Measurements from ENCODE around the gene SATB1. TPM values are rescaled to one million over a fixed set of nuclear protein-coding genes. Genes with fewer than 3 reads are reported as not detected.
"Not testable (repeated sequence)": the region's sequence is repeated elsewhere in the genome, so short reads cannot be mapped to it uniquely, and the experiment has no call there.

The SATB1 gene
- total RNA-seq, 1 donor from 2014 or later: 13.5 TPM

- no peak for DNase-seq (ENCODE audit: extremely low read depth, low read depth, low spot score)
These were observed 69.3 kb downstream of the SATB1 start for GRCh38 chr3:18355832-18356231.

- DNase-seq (ENCODE audit: extremely low read depth, low read depth, low spot score): no peak
These were observed 70.4 kb downstream of the SATB1 start for GRCh38 chr3:18354701-18355100.

DNA sequence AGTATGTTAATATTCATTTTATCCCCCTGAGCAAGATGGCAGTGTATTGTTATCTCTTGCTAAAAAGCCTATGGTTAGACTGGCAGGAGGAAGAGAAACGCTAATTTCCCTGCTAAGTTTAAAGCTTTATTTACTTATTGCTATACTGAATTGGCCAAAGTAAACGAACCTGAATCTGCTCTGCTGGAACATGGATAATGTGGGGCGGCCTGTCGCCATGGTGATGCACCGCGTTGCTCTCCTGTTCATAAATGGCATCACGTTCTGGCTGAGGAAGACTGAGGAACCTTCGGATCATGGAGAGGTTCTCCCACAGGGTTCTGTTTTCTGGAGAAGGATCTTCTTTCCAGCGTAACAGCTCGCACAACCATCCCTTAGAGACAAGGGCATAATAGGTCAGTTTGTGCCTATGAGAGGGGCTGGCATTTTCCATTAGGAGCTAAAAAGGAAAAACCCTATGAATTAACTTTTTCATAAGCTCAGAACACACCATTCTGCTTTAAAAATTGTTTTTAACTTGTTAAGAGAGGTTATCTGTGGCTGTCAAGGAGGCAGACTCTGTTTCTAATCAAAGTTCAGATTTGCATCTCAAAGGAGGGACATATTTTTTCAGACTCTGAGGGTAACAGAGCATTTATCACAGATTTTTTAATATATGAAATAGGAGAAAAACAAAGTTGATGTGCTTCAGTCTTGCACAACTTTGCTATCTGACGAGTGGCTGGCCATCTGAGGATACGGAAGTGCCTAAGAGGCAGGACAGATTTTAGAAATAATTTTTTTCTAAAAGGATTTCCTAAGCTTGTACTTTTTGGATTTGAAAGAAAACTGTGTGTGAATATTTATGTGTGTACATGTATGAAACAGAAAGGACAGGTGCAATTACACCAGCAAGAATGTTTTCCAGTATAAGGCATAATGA lies 73.1 kb downstream of the SATB1 start:
- DNase-seq (ENCODE audit: extremely low read depth, low read depth, low spot score): no peak

DNA sequence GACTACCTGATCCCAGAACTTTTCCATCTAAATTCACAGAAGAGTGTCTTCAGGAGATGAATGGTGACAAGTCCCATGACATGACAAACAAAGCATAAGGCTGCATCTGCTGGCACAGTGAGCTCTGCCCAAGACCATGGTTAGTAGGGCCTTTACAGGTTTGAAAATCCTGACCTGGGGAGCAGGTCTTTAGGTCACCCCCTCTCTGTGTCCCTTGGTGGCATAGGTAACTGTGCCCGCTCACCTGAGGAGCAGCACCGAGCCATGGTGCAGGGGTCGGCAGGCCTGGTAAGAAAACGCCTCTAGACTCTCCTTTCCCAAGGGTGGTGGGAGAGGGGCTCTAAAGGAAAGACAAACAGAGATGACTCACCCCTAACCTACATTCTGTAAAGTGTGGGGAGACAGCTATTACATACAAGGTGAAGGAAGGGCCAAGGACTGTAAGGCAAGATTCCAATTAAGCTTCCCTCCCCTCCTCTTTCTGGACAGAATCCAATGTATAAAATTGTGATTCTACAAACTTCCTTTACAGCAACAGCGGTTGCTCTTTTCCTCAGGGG lies 74.0 kb downstream of the SATB1 start:
- no peak for DNase-seq (ENCODE audit: extremely low read depth, low read depth, low spot score)

- DNase-seq (ENCODE audit: extremely low read depth, low read depth, low spot score): no peak
These were observed 75.8 kb downstream of the SATB1 start for GRCh38 chr3:18349197-18349798.

- DNase-seq (ENCODE audit: extremely low read depth, low read depth, low spot score): no peak
These were observed 79.0 kb downstream of the SATB1 start for GRCh38 chr3:18346097-18346496.

GRCh38 chr3:18345015-18345367 lies 80.1 kb downstream of the SATB1 start:
- DNase-seq (ENCODE audit: extremely low read depth, low read depth, low spot score): no peak

DNA sequence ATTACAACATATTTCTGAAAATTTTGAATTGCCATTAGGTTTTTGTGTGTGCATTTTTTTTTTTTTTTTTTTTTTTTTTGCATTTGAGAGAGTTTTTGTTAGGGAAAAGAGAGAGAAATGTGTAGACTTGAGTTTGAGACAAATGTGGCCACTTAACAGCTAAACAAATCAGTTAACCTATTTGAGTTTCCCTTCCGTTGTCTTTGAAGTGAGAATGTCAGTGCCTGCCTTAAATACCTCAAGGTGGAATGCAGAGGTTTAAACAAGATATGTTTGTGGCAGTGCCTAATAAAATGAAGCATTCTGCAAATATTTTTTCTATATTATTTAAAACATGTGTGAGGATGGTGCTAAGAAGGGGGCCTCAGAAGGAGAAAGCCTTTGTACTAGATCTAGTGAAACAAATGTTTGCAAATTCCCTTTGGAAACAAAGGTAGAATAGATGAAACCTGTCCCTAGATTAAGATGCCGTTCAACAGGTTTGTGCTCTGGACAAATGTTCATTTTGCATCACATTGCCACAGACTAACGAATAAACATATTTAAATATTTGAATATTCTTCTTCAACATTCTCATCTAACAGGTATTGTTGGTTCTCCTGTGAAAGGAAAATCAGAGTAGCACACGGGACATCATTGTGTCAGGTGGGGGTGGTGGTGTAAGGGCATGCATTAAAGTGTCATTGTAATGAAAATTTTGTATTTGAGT lies 80.7 kb downstream of the SATB1 start:
- no peak for DNase-seq (ENCODE audit: extremely low read depth, low read depth, low spot score)

- no peak for DNase-seq (ENCODE audit: extremely low read depth, low read depth, low spot score)
These were observed 81.3 kb downstream of the SATB1 start for GRCh38 chr3:18343809-18344208.

DNA sequence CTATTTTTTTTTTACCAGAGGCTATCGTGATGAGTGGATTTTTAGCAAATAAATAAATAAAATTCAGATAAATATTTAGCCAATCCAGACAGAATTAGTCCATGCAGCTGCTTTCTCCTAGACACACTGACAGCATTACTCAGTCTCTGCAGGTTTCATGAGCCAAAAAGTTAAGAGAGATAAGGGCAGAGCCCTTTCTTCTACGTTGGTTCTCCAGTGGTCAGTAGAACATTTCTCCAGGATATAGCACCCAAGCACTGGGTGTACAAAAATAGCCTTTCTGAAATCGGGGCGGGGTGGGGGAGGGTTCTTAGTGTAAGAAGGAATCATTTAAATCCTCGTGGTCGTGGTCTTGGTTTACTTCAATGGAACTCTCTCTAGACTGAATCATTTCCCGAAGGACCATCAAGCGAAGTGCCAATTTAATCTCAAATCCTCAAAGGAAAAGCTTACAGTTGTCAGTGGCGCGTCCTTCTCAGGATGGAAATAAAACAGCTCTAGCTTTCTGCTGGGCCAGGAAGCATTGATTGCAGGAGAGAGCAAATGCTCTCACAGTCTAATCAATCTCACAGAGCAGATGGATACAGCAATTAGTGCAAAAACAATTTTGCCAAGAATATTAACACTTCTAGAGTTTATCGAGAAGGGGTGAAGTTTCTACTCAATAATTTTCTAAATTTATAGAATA lies 86.2 kb downstream of the SATB1 start:
- no peak for DNase-seq (ENCODE audit: extremely low read depth, low read depth, low spot score)

- DNase-seq (ENCODE audit: extremely low read depth, low read depth, low spot score): no peak
These were observed 87.9 kb downstream of the SATB1 start for GRCh38 chr3:18337231-18337630.

- no peak for DNase-seq (ENCODE audit: extremely low read depth, low read depth, low spot score)
These were observed 90.1 kb downstream of the SATB1 start for GRCh38 chr3:18334837-18335601.

DNA sequence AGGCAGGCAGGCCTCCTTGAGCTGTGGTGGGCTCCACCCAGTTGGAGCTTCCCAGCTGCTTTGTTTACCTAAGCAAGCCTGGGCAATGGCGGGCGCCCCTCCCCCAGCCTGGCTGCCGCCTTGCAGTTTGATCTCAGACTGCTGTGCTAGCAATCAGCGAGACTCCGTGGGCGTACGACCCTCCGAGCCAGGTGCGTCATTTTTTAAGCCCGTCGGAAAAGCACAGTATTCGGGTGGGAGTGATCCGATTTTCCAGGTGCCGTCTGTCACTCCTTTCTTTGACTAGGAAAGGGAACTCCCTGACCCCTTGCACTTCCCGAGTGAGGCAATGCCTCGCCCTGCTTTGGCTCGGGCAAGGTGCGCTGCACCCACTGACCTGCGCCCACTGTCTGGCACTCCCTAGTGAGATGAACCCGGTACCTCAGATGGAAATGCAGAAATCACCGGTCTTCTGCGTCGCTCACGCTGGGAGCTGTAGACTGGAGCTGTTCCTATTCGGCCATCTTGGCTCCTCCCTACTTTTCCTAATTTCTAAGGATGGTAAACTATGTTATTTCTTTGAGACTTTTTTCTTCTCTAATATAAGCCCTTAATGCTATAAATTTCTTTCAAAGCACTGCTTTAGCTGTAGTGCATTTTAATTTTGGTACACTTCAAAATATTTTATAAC lies 94.2 kb downstream of the SATB1 start:
- not testable (repeated sequence) for DNase-seq (ENCODE audit: extremely low read depth, low read depth, low spot score)

- DNase-seq (ENCODE audit: extremely low read depth, low read depth, low spot score): no peak
These were observed 117.0 kb downstream of the SATB1 start for GRCh38 chr3:18308096-18308650.

- no peak for DNase-seq (ENCODE audit: extremely low read depth, low read depth, low spot score)
These were observed 117.6 kb downstream of the SATB1 start for GRCh38 chr3:18307529-18307928.

DNA sequence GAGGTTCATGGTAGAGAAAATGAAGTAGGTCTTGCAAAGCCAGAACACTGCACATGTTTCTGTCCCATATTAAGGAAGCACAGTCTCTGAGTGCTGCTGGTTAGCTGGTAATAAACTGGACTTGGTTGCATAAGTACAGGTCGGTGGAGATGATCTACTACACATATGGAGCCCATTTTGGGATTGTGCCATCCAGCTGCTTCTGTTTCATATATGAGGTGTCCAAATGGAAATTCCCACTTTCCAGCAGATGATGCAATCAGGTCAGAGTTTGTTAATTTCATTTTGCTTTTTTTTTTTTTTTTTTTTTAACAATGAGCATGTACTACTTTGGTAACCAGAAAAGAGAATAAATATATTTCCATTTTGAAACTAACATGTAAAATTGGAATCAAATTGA lies 122.6 kb downstream of the SATB1 start:
- DNase-seq (ENCODE audit: extremely low read depth, low read depth, low spot score): no peak

DNA sequence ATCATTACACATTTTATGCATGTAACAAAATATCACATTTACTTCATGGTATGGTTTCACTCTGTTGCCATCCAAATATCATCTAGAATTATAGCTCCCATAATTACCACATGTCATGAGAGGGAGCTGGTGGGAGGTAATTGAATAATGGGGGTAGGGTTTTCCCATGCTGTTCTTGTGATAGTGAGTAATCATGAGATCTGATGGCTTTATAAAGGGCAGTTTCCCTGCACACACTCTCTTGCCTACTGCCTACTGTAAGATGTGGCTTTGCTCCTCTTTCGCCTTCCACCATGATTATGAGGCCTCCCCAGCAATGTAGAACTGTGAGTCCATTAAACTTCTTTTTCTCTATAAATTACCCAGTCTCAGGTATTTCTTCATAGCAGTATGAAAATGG lies 123.4 kb downstream of the SATB1 start:
- no peak for DNase-seq (ENCODE audit: extremely low read depth, low read depth, low spot score)

- no peak for DNase-seq (ENCODE audit: extremely low read depth, low read depth, low spot score)
These were observed 124.2 kb downstream of the SATB1 start for GRCh38 chr3:18300916-18301315.

- no peak for DNase-seq (ENCODE audit: extremely low read depth, low read depth, low spot score)
These were observed 128.0 kb downstream of the SATB1 start for GRCh38 chr3:18297126-18297525.
